Mucosa of rectum (tissue), 2 donors: Measurements from ENCODE around the gene SYT8.

Experiments
- H3K27ac ChIP-seq, 2 donors: one replicate each; pipeline ENCODE4 v1.7.0; 2013; ENCODE audit warnings: inconsistent platforms in 2 of 2, low read depth in 2 of 2, low read length in 2 of 2
- H3K27me3 ChIP-seq, 2 donors: one replicate each; pipeline ENCODE4 v1.7.0; 2013; ENCODE audit warnings: low read length in 2 of 2; ENCODE audit not compliant: control insufficient read depth in 2 of 2, insufficient read depth in 2 of 2
- H3K36me3 ChIP-seq, 2 donors: one replicate each; pipeline ENCODE4 v1.7.0; 2013; ENCODE audit warnings: low read length in 2 of 2; ENCODE audit not compliant: control insufficient read depth in 2 of 2, insufficient read depth in 2 of 2
- H3K4me1 ChIP-seq, 2 donors: one replicate each; pipeline ENCODE4 v1.7.0; 2013; ENCODE audit warnings: low read length in 2 of 2, mild to moderate bottlenecking in 1 of 2; ENCODE audit not compliant: control insufficient read depth in 2 of 2, insufficient read depth in 2 of 2
- H3K4me3 ChIP-seq, 2 donors: one replicate each; pipeline ENCODE4 v1.7.0; 2013; ENCODE audit warnings: low read length in 2 of 2
- H3K9ac ChIP-seq, 2 donors: one replicate each; pipeline ENCODE4 v1.7.0; 2013; ENCODE audit warnings: low read length in 2 of 2, low read depth in 1 of 2, mild to moderate bottlenecking in 1 of 2
- H3K9me3 ChIP-seq, 2 donors: one replicate each; pipeline ENCODE4 v1.7.0; 2013; ENCODE audit warnings: low read length in 2 of 2; ENCODE audit not compliant: control insufficient read depth in 2 of 2
- donor health status: healthy.
- donor health status: Normal muscosa, but diverticular disease.

Gene SYT8

GRCh38 chr11:1845095-1845429 is 10.3 kb downstream of the SYT8 start:
- H3K9ac ChIP-seq, result peak overlapping the region in 1 of 2 donors; percentile 23
- peaks cover 0 to 6% of the 10 kb centered on the region in 2 donors for H3K27me3 ChIP-seq
- H3K27ac ChIP-seq, result peak overlapping the region; percentile 7 to 10
- H3K4me3 ChIP-seq, result no peak overlapping the region
- no peaks in the 10 kb centered on the region for H3K36me3 ChIP-seq
- peaks cover 8 to 13% of the 10 kb centered on the region in 2 donors for H3K4me1 ChIP-seq
- H3K9me3 ChIP-seq, result no peaks in the 10 kb centered on the region

- H3K4me3 ChIP-seq, result no peak overlapping the region
- no peak overlapping the region for H3K27ac ChIP-seq
- peaks cover 9 to 14% of the 10 kb centered on the region in 2 donors for H3K4me1 ChIP-seq
- H3K9me3 ChIP-seq, result no peaks in the 10 kb centered on the region
- H3K27me3 ChIP-seq, result peaks cover 0 to 6% of the 10 kb centered on the region in 2 donors
- H3K9ac ChIP-seq, result peak overlapping the region in 1 of 2 donors; percentile 23
- H3K36me3 ChIP-seq, result no peaks in the 10 kb centered on the region
Observed at GRCh38 chr11:1845561-1846452, 11.0 kb downstream of the SYT8 start.

GRCh38 chr11:1846453-1846932 is 11.7 kb downstream of the SYT8 start:
- no peak overlapping the region for H3K4me3 ChIP-seq
- H3K9ac ChIP-seq, result no peak overlapping the region
- H3K9me3 ChIP-seq, result no peaks in the 10 kb centered on the region
- H3K27me3 ChIP-seq, result peaks cover 0 to 4% of the 10 kb centered on the region in 2 donors
- H3K36me3 ChIP-seq, result no peaks in the 10 kb centered on the region
- no peak overlapping the region for H3K27ac ChIP-seq
- peaks cover 9 to 15% of the 10 kb centered on the region in 2 donors for H3K4me1 ChIP-seq

DNA sequence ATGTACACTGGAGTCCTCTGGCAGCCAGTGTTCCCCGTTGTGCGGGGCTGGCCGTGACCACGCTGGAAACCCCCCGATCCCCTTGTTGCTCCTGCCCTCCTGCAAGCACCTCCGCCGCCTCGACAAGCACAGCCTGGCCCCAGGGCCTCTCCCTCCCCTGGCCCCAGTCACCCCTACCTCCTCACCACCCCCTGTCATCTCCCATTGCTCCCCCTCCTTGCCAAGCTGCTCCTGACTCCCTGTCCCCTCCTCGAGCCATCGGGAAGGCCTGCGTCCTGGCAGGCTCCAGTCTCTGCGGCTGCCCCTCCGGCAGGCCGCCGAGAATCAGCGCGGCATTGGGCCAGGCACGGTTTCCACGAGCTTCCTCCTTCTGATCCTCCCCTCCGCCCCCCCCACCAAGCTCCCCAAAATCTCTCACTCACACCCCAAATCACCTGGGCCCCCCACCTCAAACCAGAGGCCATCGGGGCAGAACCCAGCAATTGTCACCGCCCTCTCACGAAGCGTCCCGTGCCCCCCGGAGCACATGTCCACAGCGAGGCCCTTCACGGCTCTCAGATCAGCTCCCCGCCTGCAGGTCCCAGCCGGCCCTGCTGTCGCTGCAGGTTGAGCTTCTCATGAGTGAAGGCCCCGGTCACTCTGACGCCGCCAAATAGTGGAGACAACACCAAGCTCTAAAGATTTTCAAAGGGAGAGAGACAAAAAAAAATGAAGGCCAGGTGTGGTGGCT is 12.4 kb downstream of the SYT8 start:
- Histone ChIP-seq H3K9ac (no peak overlapping the region), H3K4me1 (peaks cover 9 to 22% of the 10 kb centered on the region in 2 donors), H3K9me3 (no peaks in the 10 kb centered on the region), H3K36me3 (no peaks in the 10 kb centered on the region), H3K27ac (no peak overlapping the region), H3K27me3 (peaks cover 0 to 4% of the 10 kb centered on the region in 2 donors), H3K4me3 (no peak overlapping the region)

DNA sequence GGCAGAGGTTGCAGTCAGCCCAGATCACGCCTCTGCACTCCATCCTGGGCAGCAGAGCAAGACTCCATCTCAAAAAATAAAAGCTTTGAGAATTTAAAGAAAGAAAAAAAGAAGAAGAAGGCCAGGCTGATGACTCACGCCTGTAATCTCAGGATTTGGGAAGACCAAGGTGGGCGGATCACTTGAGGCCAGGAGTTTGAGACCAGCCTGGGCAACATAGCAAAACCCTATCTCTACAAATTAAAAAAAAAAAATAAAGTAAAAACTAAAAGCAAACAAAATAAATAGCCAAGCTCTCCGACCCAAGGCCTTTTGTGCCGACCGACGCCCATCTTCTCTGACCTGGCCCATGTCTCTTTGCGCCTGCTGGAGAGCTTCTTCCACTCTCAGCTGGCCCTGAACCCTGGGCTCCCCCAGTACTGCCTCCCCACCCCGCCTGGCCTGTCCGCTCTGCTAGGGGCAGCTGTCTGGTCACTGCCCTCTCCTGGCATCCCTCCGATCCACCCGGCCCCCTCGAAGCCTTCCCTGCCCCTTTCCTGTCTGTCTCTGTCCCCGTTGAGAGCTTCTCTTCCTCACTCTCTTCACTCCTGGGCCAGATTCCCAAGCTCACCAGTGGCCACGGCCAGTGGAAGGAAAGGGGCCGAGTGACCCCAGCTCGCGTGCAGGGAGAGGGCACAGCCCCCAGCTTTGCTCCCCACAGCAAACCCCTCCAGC is 13.3 kb downstream of the SYT8 start:
- Histone ChIP-seq H3K27ac (no peak overlapping the region), H3K27me3 (peaks cover 0 to 4% of the 10 kb centered on the region in 2 donors), H3K36me3 (no peaks in the 10 kb centered on the region), H3K9me3 (no peaks in the 10 kb centered on the region), H3K4me3 (no peak overlapping the region), H3K9ac (no peak overlapping the region), H3K4me1 (peaks cover 11 to 24% of the 10 kb centered on the region in 2 donors)

GRCh38 chr11:1848640-1849430 is 14.0 kb downstream of the SYT8 start:
- no peak overlapping the region for H3K27ac ChIP-seq
- peaks cover 11 to 23% of the 10 kb centered on the region in 2 donors for H3K4me1 ChIP-seq
- H3K36me3 ChIP-seq, result no peaks in the 10 kb centered on the region

DNA sequence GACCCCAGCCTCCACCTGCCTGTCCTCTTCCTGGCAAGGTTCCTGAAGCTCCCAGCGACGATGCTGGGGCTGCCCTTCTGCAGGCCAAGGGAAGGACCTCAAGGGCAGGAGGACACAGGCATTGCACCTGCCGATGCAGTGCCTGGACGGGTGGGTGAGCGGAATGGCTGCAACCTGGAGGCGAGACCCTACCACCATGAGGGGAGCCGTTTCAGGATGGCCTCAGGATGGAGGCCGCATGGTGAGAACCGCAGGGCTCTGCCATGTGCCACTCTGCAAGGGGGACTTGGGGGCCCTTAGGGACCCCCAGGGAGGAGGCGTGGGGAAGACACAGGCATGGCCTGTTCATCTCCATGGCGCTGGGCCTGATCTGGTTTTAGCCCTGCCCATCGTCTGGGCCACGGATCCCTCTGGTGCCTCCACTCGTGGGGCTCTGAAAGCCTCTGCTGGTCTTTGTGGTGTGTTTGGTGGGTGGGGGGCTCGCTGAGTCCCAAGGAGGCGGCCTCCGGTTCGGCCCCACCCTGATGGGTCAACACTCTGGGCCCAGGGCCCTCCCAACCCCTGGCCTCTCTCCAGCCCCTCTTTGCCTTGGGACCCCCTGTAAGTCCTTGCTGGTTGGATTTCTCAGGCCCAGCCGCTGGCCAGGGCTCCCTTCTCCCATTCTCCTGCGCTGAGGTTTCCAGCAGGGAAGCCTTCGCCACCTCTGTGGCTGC is 16.8 kb downstream of the SYT8 start:
- no peaks in the 10 kb centered on the region for H3K36me3 ChIP-seq
- H3K27ac ChIP-seq, result peak overlapping the region; percentile 31 to 84
- no peaks in the 10 kb centered on the region for H3K27me3 ChIP-seq
- H3K4me1 ChIP-seq, result peaks cover 9 to 29% of the 10 kb centered on the region in 2 donors
- no peak overlapping the region for H3K9ac ChIP-seq
- H3K9me3 ChIP-seq, result no peaks in the 10 kb centered on the region
- peak overlapping the region in 1 of 2 donors; percentile 41 for H3K4me3 ChIP-seq

More at GRCh38 chr11:1848640-1849430, 14.0 kb downstream of the SYT8 start:
- Histone ChIP-seq H3K27me3 (peaks cover 0 to 4% of the 10 kb centered on the region in 2 donors), H3K9ac (no peak overlapping the region), H3K4me3 (no peak overlapping the region), H3K9me3 (no peaks in the 10 kb centered on the region)

DNA sequence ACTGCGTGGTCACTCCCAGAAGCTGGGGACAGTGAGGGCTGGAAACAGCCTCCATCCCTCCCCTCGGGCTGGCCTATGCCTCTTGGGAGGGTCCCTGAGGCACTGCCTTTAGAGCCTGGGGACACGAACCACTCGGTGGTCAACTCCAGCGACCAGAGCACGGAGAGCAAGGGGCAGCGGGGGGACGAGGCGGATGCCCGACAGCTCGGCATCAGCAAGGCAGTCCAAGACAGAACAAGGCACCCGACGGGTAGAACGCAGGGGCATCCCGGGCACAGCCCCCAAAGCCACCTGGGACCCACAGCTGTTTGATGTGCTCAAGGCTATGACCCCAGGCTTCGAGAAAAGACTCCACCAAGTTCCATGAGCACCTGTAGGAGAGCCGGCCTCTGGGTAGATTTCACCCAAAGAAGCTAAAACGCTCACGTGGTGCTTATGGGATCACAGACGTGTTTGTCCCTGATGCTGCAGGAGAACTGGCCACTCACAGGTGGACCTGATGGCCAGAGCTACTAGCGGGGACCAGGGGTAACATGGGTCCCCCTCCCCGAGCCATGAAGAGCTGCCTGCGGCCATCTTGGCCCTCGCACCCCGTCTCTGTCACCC is 17.6 kb downstream of the SYT8 start:
- Histone ChIP-seq H3K27ac (peak overlapping the region; percentile 31 to 84), H3K9ac (no peak overlapping the region), H3K4me3 (peak overlapping the region in 1 of 2 donors; percentile 72), H3K9me3 (no peaks in the 10 kb centered on the region), H3K36me3 (no peaks in the 10 kb centered on the region), H3K27me3 (no peaks in the 10 kb centered on the region), H3K4me1 (peaks cover 9 to 29% of the 10 kb centered on the region in 2 donors)
